HFFc6 (cell line): ENCODE measurements around the gene NFASC. TPM values are rescaled to one million over a fixed set of nuclear protein-coding genes. Genes with fewer than 3 reads are reported as not detected.

Experiments
- DNase-seq: peaks from one replicate; pipeline ENCODE4 v3.0.0-alpha.2; 2018
- H3K27ac Mint-ChIP-seq: 2 replicates; pipeline ENCODE4 v1.8.0; 2020; ENCODE audit warnings: mild to moderate bottlenecking, mixed read lengths
- H3K27me3 Mint-ChIP-seq: 2 replicates; pipeline ENCODE4 v1.8.0; 2021; ENCODE audit warnings: mild to moderate bottlenecking, moderate library complexity, mixed read lengths; ENCODE audit not compliant: insufficient read depth
- H3K36me3 Mint-ChIP-seq: 2 replicates; pipeline ENCODE4 v1.8.0; 2021; ENCODE audit warnings: low read depth, mixed read lengths
- H3K4me1 Mint-ChIP-seq: 2 replicates; pipeline ENCODE4 v1.8.0; 2020; ENCODE audit warnings: low read depth, mixed read lengths
- H3K4me3 Mint-ChIP-seq: 2 replicates; pipeline ENCODE4 v1.8.0; 2020; ENCODE audit warnings: mild to moderate bottlenecking, moderate library complexity, mixed read lengths
- H3K9me3 Mint-ChIP-seq: 2 replicates; pipeline ENCODE4 v1.8.0; 2020; ENCODE audit warnings: mild to moderate bottlenecking, mixed read lengths
- CTCF ChIP-seq: fragments of 200-600 bp; sonication (generic); IDR thresholded peaks from 2 replicates; pipeline ENCODE4 v1.5.0; 2021; ENCODE audit warnings: antibody characterized with exemption, mild to moderate bottlenecking
- total RNA-seq, 6 experiments: library from RNA; stranded (reverse); fragmentation: NEBNext Ultra II Directional; extraction: Animal tissue kit (Norgen Biotek cat#: 25700); gene quantifications; 2 replicates in 1 of 6; 3 replicates in 5 of 6; pipeline ENCODE4 v1.2.3, GENCODE V29; 2021

The NFASC gene
- total RNA-seq, 6 experiments from 2014 or later: 4.7 to 11.7 (median 9.9) TPM

- Mint-ChIP-seq H3K27me3 (peaks cover 14% of the 10 kb centered on the region), H3K27ac (no peak overlapping the region), H3K4me1 (peaks cover 6% of the 10 kb centered on the region), H3K36me3 (no peaks in the 10 kb centered on the region), H3K4me3 (no peak overlapping the region), H3K9me3 (no peaks in the 10 kb centered on the region)
- DNase-seq: no peak
- TF ChIP-seq CTCF: no peak
These were observed 52.5 kb downstream of the NFASC start for GRCh38 chr1:204923201-204923600.

- H3K36me3 Mint-ChIP-seq: no peaks in the 10 kb centered on the region
- peaks cover 14% of the 10 kb centered on the region for H3K27me3 Mint-ChIP-seq
- H3K9me3 Mint-ChIP-seq: no peaks in the 10 kb centered on the region
- peaks cover 6% of the 10 kb centered on the region for H3K4me1 Mint-ChIP-seq
- no peak for TF ChIP-seq CTCF
- H3K4me3 Mint-ChIP-seq: no peak overlapping the region
- no peak for DNase-seq
- no peak overlapping the region for H3K27ac Mint-ChIP-seq
These were observed 53.0 kb downstream of the NFASC start for GRCh38 chr1:204923626-204924012.

- H3K4me1 Mint-ChIP-seq: peaks cover 6% of the 10 kb centered on the region
These were observed 53.5 kb downstream of the NFASC start for GRCh38 chr1:204924013-204924759.

GRCh38 chr1:204925701-204926100 is 55.0 kb downstream of the NFASC start:
- no peak for TF ChIP-seq CTCF
- Mint-ChIP-seq H3K9me3 (no peaks in the 10 kb centered on the region), H3K36me3 (no peaks in the 10 kb centered on the region), H3K27me3 (peaks cover 18% of the 10 kb centered on the region), H3K27ac (no peak overlapping the region), H3K4me1 (peaks cover 6% of the 10 kb centered on the region), H3K4me3 (no peak overlapping the region)
- DNase-seq: no peak

More at GRCh38 chr1:204924013-204924759, 53.5 kb downstream of the NFASC start:
- H3K27ac Mint-ChIP-seq: no peak overlapping the region
- no peak for DNase-seq
- no peaks in the 10 kb centered on the region for H3K36me3 Mint-ChIP-seq
- H3K9me3 Mint-ChIP-seq: no peaks in the 10 kb centered on the region
- no peak overlapping the region for H3K4me3 Mint-ChIP-seq
- no peak for TF ChIP-seq CTCF
- H3K27me3 Mint-ChIP-seq: peaks cover 16% of the 10 kb centered on the region

- no peak overlapping the region for H3K4me3 Mint-ChIP-seq
- no peak overlapping the region for H3K27ac Mint-ChIP-seq
These were observed 57.3 kb downstream of the NFASC start for GRCh38 chr1:204927673-204928641.

More at GRCh38 chr1:204927673-204928641, 57.3 kb downstream of the NFASC start:
- H3K9me3 Mint-ChIP-seq: no peaks in the 10 kb centered on the region
- TF ChIP-seq CTCF: no peak
- H3K4me1 Mint-ChIP-seq: peaks cover 6% of the 10 kb centered on the region
- H3K36me3 Mint-ChIP-seq: no peaks in the 10 kb centered on the region
- peaks cover 7% of the 10 kb centered on the region; the same call in 1 of the 2 replicates for H3K27me3 Mint-ChIP-seq
- no peak for DNase-seq
